Mucosa of descending colon (tissue), 3 donors: Measurements from ENCODE around the gene GSG1L. TPM values are rescaled to one million over a fixed set of nuclear protein-coding genes. Genes with fewer than 3 reads are reported as not detected.

ENCODE experiments used
- ATAC-seq: fragments of 200-7000 bp; cut with Tn5 transposase; one replicate; pipeline ENCODE4 v1.9.1; 2020; ENCODE audit warnings: mild to moderate bottlenecking, moderate library complexity
- DNase-seq, 3 donors: peaks; one replicate each; pipeline ENCODE4 v3.0.0-alpha.2; 2020
- H3K36me3 ChIP-seq: fragments of 200-600 bp; one replicate; pipeline ENCODE4 v1.8.0; 2021; ENCODE audit warnings: low read depth, mild to moderate bottlenecking
- H3K4me1 ChIP-seq: fragments of 200-600 bp; one replicate; pipeline ENCODE4 v1.8.0; 2021; ENCODE audit warnings: low read depth, mild to moderate bottlenecking
- H3K4me3 ChIP-seq: fragments of 200-600 bp; one replicate; pipeline ENCODE4 v1.8.0; 2021; ENCODE audit warnings: mild to moderate bottlenecking
- H3K9me3 ChIP-seq: fragments of 200-600 bp; one replicate; pipeline ENCODE4 v1.8.0; 2021; ENCODE audit warnings: mild to moderate bottlenecking
- intact Hi-C, 2 donors: fragments of 100-400 bp; cut with DNase I in 1 of 2; cut with micrococcal nuclease in 1 of 2; formaldehyde crosslinking; loops; one replicate each; pipeline versions ENCODE4 v1.11.0 to v1.11.1; 2022; cut with DNase I, micrococcal nuclease
- total RNA-seq, 3 donors: library from RNA; stranded (reverse); fragmentation: NEBNext Ultra II Directional in 2 of 3; extraction: Animal tissue kit (Norgen Biotek cat#: 25700) in 2 of 3; gene quantifications; one replicate each; pipeline versions ENCODE4 v1.2.1 to v1.2.4, GENCODE V29; 2021 to 2023
- TF ChIP-seq, protein P1 (sequence below): fragments of 200-600 bp; IDR thresholded peaks from one replicate; pipeline ENCODE4 v1.8.0; 2022; ENCODE audit warnings: antibody characterized with exemption, mild to moderate bottlenecking
- donor health status: DM: no; HTN: no; CAD: no; lungs with moderate emphysema.
- donor health status: DM: no; HTN: no; CAD: no.
- donor health status: DM: no; HTN: yes; CAD: no.

GSG1L gene
- total RNA-seq, 3 donors from 2014 or later, result 0.46 to 1.2 TPM; not detected in 1

- TF ChIP-seq, protein P1, sequence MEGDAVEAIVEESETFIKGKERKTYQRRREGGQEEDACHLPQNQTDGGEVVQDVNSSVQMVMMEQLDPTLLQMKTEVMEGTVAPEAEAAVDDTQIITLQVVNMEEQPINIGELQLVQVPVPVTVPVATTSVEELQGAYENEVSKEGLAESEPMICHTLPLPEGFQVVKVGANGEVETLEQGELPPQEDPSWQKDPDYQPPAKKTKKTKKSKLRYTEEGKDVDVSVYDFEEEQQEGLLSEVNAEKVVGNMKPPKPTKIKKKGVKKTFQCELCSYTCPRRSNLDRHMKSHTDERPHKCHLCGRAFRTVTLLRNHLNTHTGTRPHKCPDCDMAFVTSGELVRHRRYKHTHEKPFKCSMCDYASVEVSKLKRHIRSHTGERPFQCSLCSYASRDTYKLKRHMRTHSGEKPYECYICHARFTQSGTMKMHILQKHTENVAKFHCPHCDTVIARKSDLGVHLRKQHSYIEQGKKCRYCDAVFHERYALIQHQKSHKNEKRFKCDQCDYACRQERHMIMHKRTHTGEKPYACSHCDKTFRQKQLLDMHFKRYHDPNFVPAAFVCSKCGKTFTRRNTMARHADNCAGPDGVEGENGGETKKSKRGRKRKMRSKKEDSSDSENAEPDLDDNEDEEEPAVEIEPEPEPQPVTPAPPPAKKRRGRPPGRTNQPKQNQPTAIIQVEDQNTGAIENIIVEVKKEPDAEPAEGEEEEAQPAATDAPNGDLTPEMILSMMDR, result no peak
- ATAC-seq, result no peak
Observed at GRCh38 chr16:28039493-28039892, 24.0 kb downstream of the GSG1L start.

GRCh38 chr16:28038409-28038808 lies 25.1 kb downstream of the GSG1L start:
- Histone ChIP-seq H3K4me3 (no peak overlapping the region), H3K36me3 (no peaks in the 10 kb centered on the region), H3K4me1 (no peaks in the 10 kb centered on the region), H3K9me3 (no peaks in the 10 kb centered on the region)
- DNase-seq, result no peak
- no peak for ATAC-seq
- intact Hi-C loops, result no loop called here
- TF ChIP-seq, protein P1, result no peak

More at GRCh38 chr16:28039493-28039892, 24.0 kb downstream of the GSG1L start:
- Histone ChIP-seq H3K4me3 (no peak overlapping the region), H3K9me3 (no peaks in the 10 kb centered on the region), H3K4me1 (no peaks in the 10 kb centered on the region), H3K36me3 (no peaks in the 10 kb centered on the region)
- DNase-seq, result no peak
- intact Hi-C loops, result no loop called here

DNA sequence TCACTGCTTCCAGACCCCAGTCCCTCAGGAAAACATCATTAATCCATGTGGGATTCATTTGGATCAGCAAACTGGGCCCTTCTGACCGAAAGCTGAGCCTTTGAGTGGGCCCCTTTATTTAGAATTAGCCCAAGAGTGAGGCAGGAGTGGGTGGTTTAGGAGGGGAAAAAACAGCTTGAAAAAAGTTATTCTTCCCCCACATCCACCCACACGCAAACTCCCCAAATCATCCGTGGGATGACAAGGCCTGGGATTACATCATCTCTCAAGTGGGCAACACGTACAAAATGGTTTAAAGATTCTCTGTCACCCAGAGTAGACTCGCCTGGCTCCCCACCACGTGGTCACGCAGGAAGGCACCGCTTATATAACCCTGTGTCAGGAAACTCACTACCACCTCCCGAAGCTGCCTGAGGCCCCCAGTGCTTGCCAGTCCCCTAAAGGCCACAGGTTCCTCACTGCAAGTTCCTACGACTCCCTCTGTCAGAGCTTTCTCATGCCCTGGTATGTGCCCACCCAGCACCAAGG lies 27.6 kb downstream of the GSG1L start:
- TF ChIP-seq, protein P1, result no peak
- Histone ChIP-seq H3K4me1 (no peaks in the 10 kb centered on the region), H3K9me3 (no peaks in the 10 kb centered on the region), H3K4me3 (no peak overlapping the region), H3K36me3 (no peaks in the 10 kb centered on the region)
- ATAC-seq, result no peak
- intact Hi-C loops, result no loop called here
- no peak for DNase-seq

- Histone ChIP-seq H3K36me3 (no peaks in the 10 kb centered on the region), H3K9me3 (no peaks in the 10 kb centered on the region), H3K4me1 (no peaks in the 10 kb centered on the region), H3K4me3 (no peak overlapping the region)
- no peak for ATAC-seq
- no peak for DNase-seq
- TF ChIP-seq, protein P1, result no peak
- intact Hi-C loops, result no loop called here
Observed at GRCh38 chr16:28033870-28034269, 29.6 kb downstream of the GSG1L start.

GRCh38 chr16:28029387-28030002 lies 34.0 kb downstream of the GSG1L start:
- H3K9me3 ChIP-seq, result no peaks in the 10 kb centered on the region
- no peak overlapping the region for H3K4me3 ChIP-seq
- H3K4me1 ChIP-seq, result no peaks in the 10 kb centered on the region
- no peaks in the 10 kb centered on the region for H3K36me3 ChIP-seq
- no peak for ATAC-seq
- TF ChIP-seq, protein P1, result no peak
- intact Hi-C loops, result no loop called here
- no peak for DNase-seq
